Neuronal stem cell (in vitro differentiated cells): ENCODE results near the gene MEIS2.

ENCODE experiments used
- DNase-seq: peaks from one replicate; pipeline ENCODE4 v3.0.0-alpha.2; 2013; ENCODE audit warnings: low spot score
- H2AFZ ChIP-seq: one replicate; pipeline ENCODE4 v1.6.1; 2013; ENCODE audit warnings: mild to moderate bottlenecking, low read length, inconsistent platforms
- H2AK5ac ChIP-seq: 2 replicates; pipeline ENCODE4 v1.6.1; 2013; ENCODE audit warnings: low read depth, mild to moderate bottlenecking, inconsistent platforms, low read length, moderate library complexity, mixed read lengths
- H2BK120ac ChIP-seq: 2 replicates; pipeline ENCODE4 v1.6.1; 2013; ENCODE audit warnings: low read depth, mild to moderate bottlenecking, inconsistent platforms, low read length, moderate library complexity, mixed read lengths
- H2BK12ac ChIP-seq: one replicate; pipeline ENCODE4 v1.6.1; 2013; ENCODE audit warnings: low read length, inconsistent platforms
- H2BK15ac ChIP-seq: 2 replicates; pipeline ENCODE4 v1.6.1; 2013; ENCODE audit warnings: mild to moderate bottlenecking, low read length, inconsistent platforms, mixed read lengths
- H2BK5ac ChIP-seq: one replicate; pipeline ENCODE4 v1.6.1; 2013; ENCODE audit warnings: inconsistent platforms, mild to moderate bottlenecking, low read length, moderate library complexity
- H3K14ac ChIP-seq: one replicate; pipeline ENCODE4 v1.6.1; 2013; ENCODE audit warnings: low read length, inconsistent platforms
- H3K18ac ChIP-seq: 2 replicates; pipeline ENCODE4 v1.6.1; 2013; ENCODE audit warnings: low read length, inconsistent platforms
- H3K23ac ChIP-seq: 2 replicates; pipeline ENCODE4 v1.6.1; 2013; ENCODE audit warnings: low read depth, mild to moderate bottlenecking, mixed read lengths, low read length, inconsistent platforms; ENCODE audit not compliant: poor library complexity
- H3K27ac ChIP-seq: replicated peaks from 3 replicates; pipeline ENCODE4 v1.5.1; 2013; ENCODE audit warnings: low read length, inconsistent platforms
- H3K27me3 ChIP-seq, 3 experiments: 2 replicates each; pipeline ENCODE4 v1.6.1; 2013; ENCODE audit warnings: low read length in 3 of 3, mild to moderate bottlenecking in 2 of 3, inconsistent platforms in 1 of 3, low read depth in 1 of 3, mixed read lengths in 1 of 3, moderate library complexity in 1 of 3; ENCODE audit not compliant: control insufficient read depth in 3 of 3, insufficient read depth in 3 of 3
- H3K36me3 ChIP-seq, 2 donors: replicated peaks in 1 of 2; 2 replicates each; pipeline ENCODE4 v1.6.1; 2013; ENCODE audit warnings: low read length in 2 of 2; ENCODE audit not compliant: control insufficient read depth in 2 of 2, insufficient read depth in 2 of 2
- H3K4ac ChIP-seq: 2 replicates; pipeline ENCODE4 v1.6.1; 2013; ENCODE audit warnings: inconsistent platforms, mild to moderate bottlenecking, low read length, moderate library complexity
- H3K4me1 ChIP-seq, 2 donors: 1 replicate in 1 of 2; 2 replicates in 1 of 2; pipeline ENCODE4 v1.6.1; 2013; ENCODE audit warnings: low read length in 2 of 2, low read depth in 1 of 2; ENCODE audit not compliant: control insufficient read depth in 2 of 2, insufficient read depth in 1 of 2
- H3K4me2 ChIP-seq: one replicate; pipeline ENCODE4 v1.6.1; 2013; ENCODE audit warnings: mild to moderate bottlenecking, low read length, inconsistent platforms; ENCODE audit not compliant: insufficient read depth, poor library complexity, severe bottlenecking
- H3K4me3 ChIP-seq, 2 donors: 2 replicates each; pipeline ENCODE4 v1.5.1; 2013; ENCODE audit warnings: low read length in 2 of 2, mild to moderate bottlenecking in 2 of 2, inconsistent platforms in 1 of 2, moderate library complexity in 1 of 2
- H3K79me1 ChIP-seq: one replicate; pipeline ENCODE4 v1.6.1; 2013; ENCODE audit warnings: low read depth, mild to moderate bottlenecking, inconsistent platforms, low read length, moderate library complexity
- H3K9ac ChIP-seq: one replicate; pipeline ENCODE4 v1.6.1; 2013; ENCODE audit warnings: mild to moderate bottlenecking, low read depth, low read length, inconsistent platforms; ENCODE audit not compliant: poor library complexity
- H3K9me3 ChIP-seq, 2 donors: replicated peaks in 1 of 2; 2 replicates each; pipeline versions ENCODE3 to v1.6.1; 2013; ENCODE audit warnings: low read length in 2 of 2, mild to moderate bottlenecking in 2 of 2, inconsistent platforms in 1 of 2, low read depth in 1 of 2, mixed read lengths in 1 of 2, moderate library complexity in 1 of 2; ENCODE audit not compliant: control insufficient read depth in 2 of 2, insufficient read depth in 1 of 2
- H4K8ac ChIP-seq: one replicate; pipeline ENCODE4 v1.6.1; 2013; ENCODE audit warnings: low read depth, mild to moderate bottlenecking, inconsistent platforms, low read length, moderate library complexity
- H4K91ac ChIP-seq: one replicate; pipeline ENCODE4 v1.6.1; 2013; ENCODE audit warnings: low read length, low read depth, mild to moderate bottlenecking, inconsistent platforms; ENCODE audit not compliant: poor library complexity
- WGBS, 2 donors: extraction: QIAGEN DNeasy Blood & Tissue Kit; methylation state at CpG; one replicate each; pipeline ENCODE4 v1.1.7; 2013; ENCODE audit warnings: missing lambda C conversion rate in 2 of 2, mixed read lengths in 1 of 2; ENCODE audit not compliant: insufficient read length in 2 of 2, insufficient replicate concordance in 1 of 2; ENCODE audit errors: extremely low coverage in 2 of 2; 5-methylcytosine and 5-hydroxymethylcytosine counted together

Gene MEIS2

GRCh38 chr15:36926427-36926825, 173.9 kb downstream of the MEIS2 start:
- H3K18ac ChIP-seq, result no peak overlapping the region
- WGBS, 2 donors, result no CpG with 5 or more reads among the region's 3 CpGs
- no peak overlapping the region for H2BK120ac ChIP-seq
- H3K4me2 ChIP-seq, result no peak overlapping the region
- H4K91ac ChIP-seq, result no peak overlapping the region
- H3K4me3 ChIP-seq, result no peak overlapping the region
- peaks cover 0 to 2% of the 10 kb centered on the region in 2 donors for H3K9me3 ChIP-seq
- no peak overlapping the region for H2BK5ac ChIP-seq
- H3K4me1 ChIP-seq, result peaks cover 4 to 7% of the 10 kb centered on the region in 2 donors
- H2AFZ ChIP-seq, result no peak overlapping the region
- no peak overlapping the region for H4K8ac ChIP-seq
- no peak overlapping the region for H2AK5ac ChIP-seq
- no peak overlapping the region for H3K27ac ChIP-seq
- no peaks in the 10 kb centered on the region for H3K79me1 ChIP-seq
- H3K36me3 ChIP-seq, result peaks cover 0 to 1% of the 10 kb centered on the region in 2 donors
- H3K14ac ChIP-seq, result no peak overlapping the region
- DNase-seq, result no peak
- no peak overlapping the region for H2BK12ac ChIP-seq
- H3K23ac ChIP-seq, result no peak overlapping the region
- no peak overlapping the region for H3K9ac ChIP-seq
- no peak overlapping the region for H3K4ac ChIP-seq
- H2BK15ac ChIP-seq, result no peak overlapping the region
- H3K27me3 ChIP-seq, result no peaks in the 10 kb centered on the region

DNA sequence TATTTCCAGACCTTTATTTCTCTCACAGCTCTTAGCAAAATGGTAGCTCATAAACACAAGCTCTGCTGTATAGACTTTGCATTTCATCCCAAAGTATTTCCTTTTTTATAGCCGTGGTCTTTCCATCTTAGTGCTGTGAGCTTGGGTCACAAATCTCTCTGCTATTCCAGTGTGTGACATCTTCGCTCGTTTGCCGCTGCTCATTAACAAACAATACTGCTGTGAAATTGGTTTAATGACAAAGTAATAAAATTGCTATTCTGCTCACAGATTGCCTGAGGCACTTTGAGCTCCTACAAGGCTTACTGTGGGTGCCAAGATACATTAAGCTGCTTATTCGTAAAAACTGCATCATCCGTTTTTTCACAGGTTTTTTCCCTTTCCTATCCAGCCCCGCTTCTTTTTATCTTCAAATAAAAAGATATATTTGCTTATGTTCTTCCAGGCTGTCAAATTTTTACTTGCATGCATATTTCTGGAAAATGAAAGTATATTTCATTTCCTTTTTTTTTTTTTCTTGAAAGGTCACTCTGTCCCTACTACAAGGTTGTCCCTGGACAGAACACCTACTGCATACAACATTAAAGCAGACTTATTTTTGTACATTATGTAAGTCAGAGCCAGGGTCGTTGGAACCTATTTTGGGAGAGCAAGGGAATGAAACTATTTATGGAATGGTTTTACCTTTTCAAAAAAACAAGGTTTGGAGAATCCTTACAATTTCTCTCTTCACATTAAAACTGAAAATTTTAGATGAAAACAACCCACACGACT, 174.5 kb downstream of the MEIS2 start:
- no peak overlapping the region for H2BK12ac ChIP-seq

GRCh38 chr15:36925049-36925448, 175.3 kb downstream of the MEIS2 start:
- no peak overlapping the region for H2AK5ac ChIP-seq
- H3K4me2 ChIP-seq, result no peak overlapping the region
- no peak overlapping the region for H2BK120ac ChIP-seq
- no peak overlapping the region for H3K18ac ChIP-seq
- H3K23ac ChIP-seq, result no peak overlapping the region
- no CpG with 5 or more reads among the region's 5 CpGs for WGBS, 2 donors
- H2BK5ac ChIP-seq, result no peak overlapping the region
- H3K27me3 ChIP-seq, result no peaks in the 10 kb centered on the region
- H2BK15ac ChIP-seq, result no peak overlapping the region
- peaks cover 0 to 1% of the 10 kb centered on the region in 2 donors for H3K36me3 ChIP-seq
- H3K27ac ChIP-seq, result no peak overlapping the region
- no peak for DNase-seq
- H3K14ac ChIP-seq, result no peak overlapping the region
- no peak overlapping the region for H3K4ac ChIP-seq
- peaks cover 6 to 8% of the 10 kb centered on the region in 2 donors for H3K4me1 ChIP-seq
- no peak overlapping the region for H3K4me3 ChIP-seq
- no peaks in the 10 kb centered on the region for H3K79me1 ChIP-seq
- H2AFZ ChIP-seq, result no peak overlapping the region
- H2BK12ac ChIP-seq, result no peak overlapping the region
- H4K91ac ChIP-seq, result no peak overlapping the region
- no peak overlapping the region for H3K9ac ChIP-seq
- H3K9me3 ChIP-seq, result peaks cover 0 to 2% of the 10 kb centered on the region in 2 donors
- H4K8ac ChIP-seq, result no peak overlapping the region

More for the DNA sequence above, 174.5 kb downstream of the MEIS2 start:
- no peaks in the 10 kb centered on the region for H3K27me3 ChIP-seq
- no peak overlapping the region for H3K23ac ChIP-seq
- H3K4me3 ChIP-seq, result no peak overlapping the region
- peaks cover 6 to 8% of the 10 kb centered on the region in 2 donors for H3K4me1 ChIP-seq
- no peak overlapping the region for H3K14ac ChIP-seq
- no peak overlapping the region for H2BK15ac ChIP-seq
- H2BK5ac ChIP-seq, result no peak overlapping the region
- H3K9ac ChIP-seq, result no peak overlapping the region
- H3K36me3 ChIP-seq, result peaks cover 0 to 1% of the 10 kb centered on the region in 2 donors
- no peak overlapping the region for H3K27ac ChIP-seq
- no peak overlapping the region for H2AFZ ChIP-seq
- H3K18ac ChIP-seq, result no peak overlapping the region
- H3K4me2 ChIP-seq, result no peak overlapping the region
- H4K91ac ChIP-seq, result no peak overlapping the region
- no CpG with 5 or more reads among the region's 9 CpGs for WGBS, 2 donors
- DNase-seq, result no peak
- no peak overlapping the region for H3K4ac ChIP-seq
- peaks cover 0 to 2% of the 10 kb centered on the region in 2 donors for H3K9me3 ChIP-seq
- no peak overlapping the region for H4K8ac ChIP-seq
- no peaks in the 10 kb centered on the region for H3K79me1 ChIP-seq
- no peak overlapping the region for H2AK5ac ChIP-seq
- H2BK120ac ChIP-seq, result no peak overlapping the region

GRCh38 chr15:36924034-36924433, 176.3 kb downstream of the MEIS2 start:
- H2BK5ac ChIP-seq, result no peak overlapping the region
- H3K9ac ChIP-seq, result no peak overlapping the region
- peaks cover 6 to 8% of the 10 kb centered on the region in 2 donors for H3K4me1 ChIP-seq
- H4K8ac ChIP-seq, result no peak overlapping the region
- no peak overlapping the region for H3K4ac ChIP-seq
- no peak overlapping the region for H2BK12ac ChIP-seq
- H3K9me3 ChIP-seq, result no peaks in the 10 kb centered on the region
- H4K91ac ChIP-seq, result no peak overlapping the region
- H3K79me1 ChIP-seq, result no peaks in the 10 kb centered on the region
- no peak overlapping the region for H2BK15ac ChIP-seq
- no peak overlapping the region for H3K4me2 ChIP-seq
- WGBS, 2 donors, result no CpG with 5 or more reads among the region's 4 CpGs
- no peak overlapping the region for H3K23ac ChIP-seq
- H3K4me3 ChIP-seq, result no peak overlapping the region
- H3K27me3 ChIP-seq, result no peaks in the 10 kb centered on the region
- H3K14ac ChIP-seq, result no peak overlapping the region
- no peak overlapping the region for H3K18ac ChIP-seq
- DNase-seq, result no peak
- no peaks in the 10 kb centered on the region for H3K36me3 ChIP-seq
- no peak overlapping the region for H2AK5ac ChIP-seq
- H2BK120ac ChIP-seq, result no peak overlapping the region
- no peak overlapping the region for H3K27ac ChIP-seq
- no peak overlapping the region for H2AFZ ChIP-seq
